ENCODE measurements around the gene MME.

GRCh38 chr3:155131104-155131503 lies 51.0 kb downstream of the MME start:
- TF ChIP-seq KDM1A (IDR thresholded peaks at IDR 0.05; ENCODE audit: borderline replicate concordance) (no peak), EZH2 (IDR thresholded peaks at IDR 0.05; ENCODE audit: borderline replicate concordance, control insufficient read depth, low read depth, low read length) (no peak), BMI1 (IDR thresholded peaks at IDR 0.05; ENCODE audit: borderline replicate concordance) (no peak), CHD4 (IDR thresholded peaks at IDR 0.05) (no peak), MAX (IDR thresholded peaks at IDR 0.05; ENCODE audit: low read depth, low read length) (no peak)

Data from GM12878 (cell line).